HepG2 (cell line): ENCODE data around the gene PLOD3. TPM values are rescaled to one million over a fixed set of nuclear protein-coding genes. Genes with fewer than 3 reads are reported as not detected.

Experiments
- FOXP4 ChIP-seq: sonication (generic); formaldehyde crosslinking; IDR thresholded peaks from 2 replicates; pipeline ENCODE4 v1.4.0; 2020; ENCODE audit warnings: missing genetic modification reagents
- HNF4A ChIP-seq: sonication (generic); formaldehyde crosslinking; IDR thresholded peaks from 2 replicates; pipeline ENCODE4 v1.4.0; 2020; ENCODE audit warnings: missing genetic modification reagents
- NONO ChIP-seq, 2 experiments: fragments of 450-650 bp in 1 of 2; sonication (generic) in 1 of 2; formaldehyde crosslinking in 1 of 2; IDR thresholded peaks in 1 of 2; conservative IDR thresholded peaks in 1 of 2; 2 replicates each; pipeline versions ENCODE4 v1.6.1 to v1.8.0; 2017 to 2022; ENCODE audit warnings: mild to moderate bottlenecking in 1 of 2, missing genetic modification reagents in 1 of 2, moderate library complexity in 1 of 2
- POLR2A ChIP-seq, 2 experiments: IDR thresholded peaks; 2 replicates each; pipeline ENCODE4 v1.6.1; 2011; ENCODE audit warnings: low read depth in 2 of 2, low read length in 2 of 2, mild to moderate bottlenecking in 1 of 2, moderate library complexity in 1 of 2; ENCODE audit not compliant: insufficient read depth in 1 of 2
- POLR2G ChIP-seq: fragments of 200-400 bp; formaldehyde crosslinking; IDR thresholded peaks from 2 replicates; pipeline ENCODE4 v1.6.1; 2018; ENCODE audit warnings: mild to moderate bottlenecking, low read depth, low read length, moderate library complexity
- REL ChIP-seq: sonication (generic); formaldehyde crosslinking; conservative IDR thresholded peaks from 2 replicates; pipeline ENCODE4 v1.8.0; 2022; ENCODE audit warnings: mild to moderate bottlenecking, missing genetic modification reagents, moderate library complexity
- RFX1 ChIP-seq: fragments of 450-650 bp; IDR thresholded peaks from 2 replicates; pipeline ENCODE4 v1.6.1; 2017
- SIX4 ChIP-seq: sonication (generic); formaldehyde crosslinking; IDR thresholded peaks from 2 replicates; pipeline ENCODE4 v1.4.0; 2020; ENCODE audit warnings: missing genetic modification reagents
- SMARCC2 ChIP-seq: fragments of 450-650 bp; IDR thresholded peaks from 2 replicates; pipeline ENCODE4 v1.6.1; 2017; ENCODE audit warnings: antibody characterized with exemption, mild to moderate bottlenecking
- SMC3 ChIP-seq: IDR thresholded peaks from 2 replicates; pipeline ENCODE4 v1.6.1; 2011; ENCODE audit warnings: low read length, improper control_type of control experiment
- SRSF1 ChIP-seq: fragments of 200-400 bp; formaldehyde crosslinking; optimal IDR thresholded peaks from 2 replicates; pipeline ENCODE3; 2017; ENCODE audit warnings: mild to moderate bottlenecking, low read depth, low read length, moderate library complexity
- TBX3 ChIP-seq: fragments of 450-650 bp; IDR thresholded peaks from 2 replicates; pipeline ENCODE4 v1.6.1; 2017; ENCODE audit warnings: antibody characterized with exemption, mild to moderate bottlenecking, inconsistent platforms, borderline replicate concordance
- ZC3H13 ChIP-seq: sonication (generic); formaldehyde crosslinking; IDR thresholded peaks from 2 replicates; pipeline ENCODE4 v1.8.1; 2023; ENCODE audit warnings: mild to moderate bottlenecking, missing genetic modification reagents, moderate library complexity
- ZFP90 ChIP-seq: sonication (generic); formaldehyde crosslinking; IDR thresholded peaks from 2 replicates; pipeline ENCODE4 v1.8.0; 2022; ENCODE audit warnings: missing genetic modification reagents, mild to moderate bottlenecking, inconsistent platforms, borderline replicate concordance
- ZFYVE20 ChIP-seq: sonication (generic); formaldehyde crosslinking; IDR thresholded peaks from 2 replicates; pipeline ENCODE4 v1.8.0; 2023; ENCODE audit warnings: low read depth, mild to moderate bottlenecking, moderate library complexity, missing genetic modification reagents, borderline replicate concordance
- ZNF232 ChIP-seq: sonication (generic); formaldehyde crosslinking; IDR thresholded peaks from 2 replicates; pipeline ENCODE4 v1.4.0; 2020; ENCODE audit warnings: missing genetic modification reagents, borderline replicate concordance
- ZNF513 ChIP-seq: sonication (generic); formaldehyde crosslinking; conservative IDR thresholded peaks from 2 replicates; pipeline ENCODE4 v1.5.0; 2020; ENCODE audit warnings: missing genetic modification reagents
- ZNF775 ChIP-seq: sonication (generic); formaldehyde crosslinking; IDR thresholded peaks from 2 replicates; pipeline ENCODE4 v1.4.0; 2020; ENCODE audit warnings: missing genetic modification reagents, mild to moderate bottlenecking, moderate library complexity, borderline replicate concordance
- ZSCAN29 ChIP-seq: sonication (generic); formaldehyde crosslinking; conservative IDR thresholded peaks from 2 replicates; pipeline ENCODE4 v1.4.0; 2020; ENCODE audit warnings: mild to moderate bottlenecking, missing genetic modification reagents
- polyA plus RNA-seq, 8 experiments: library from polyadenylated mRNA; depleted of rRNA in 3 of 8; stranded (reverse) in 7 of 8; unstranded in 1 of 8; fragments of >200 nt; fragmentation: Illumina TruSeq in 4 of 8; extraction: Trizol in 4 of 8; gene quantifications; 2 replicates each; pipeline versions ENCODE4 v1.2.1 to v1.2.3, GENCODE V29; 2011 to 2016; ENCODE audit warnings: low read depth in 4 of 8, missing spikeins in 1 of 8, mixed read lengths in 1 of 8; ENCODE audit not compliant: insufficient read depth in 1 of 8
- total RNA-seq, 5 experiments: library from RNA; depleted of rRNA; stranded (reverse); fragments of >200 nt; fragmentation: Illumina TruSeq; extraction: Trizol; gene quantifications; 2 replicates each; pipeline ENCODE4 v1.2.3, GENCODE V29; 2016; ENCODE audit warnings: low read depth in 1 of 5
- TF ChIP-seq, protein P1 (sequence below): sonication (generic); formaldehyde crosslinking; IDR thresholded peaks from 2 replicates; pipeline ENCODE4 v1.9.0; 2021; ENCODE audit warnings: missing genetic modification reagents, borderline replicate concordance
- TF ChIP-seq, protein P2 (sequence below): sonication (generic); formaldehyde crosslinking; IDR thresholded peaks from 2 replicates; pipeline ENCODE4 v1.5.1; 2020; ENCODE audit warnings: mild to moderate bottlenecking, missing genetic modification reagents, borderline replicate concordance
- TF ChIP-seq, protein P3 (sequence below): IDR thresholded peaks from 2 replicates; pipeline ENCODE4 v1.6.1; 2012; ENCODE audit warnings: inconsistent platforms
- TF ChIP-seq, protein P4 (sequence below): sonication (generic); formaldehyde crosslinking; IDR thresholded peaks from 2 replicates; pipeline ENCODE4 v1.8.1; 2023; ENCODE audit warnings: mild to moderate bottlenecking, missing genetic modification reagents, borderline replicate concordance

Gene PLOD3
- total and polyA plus RNA-seq, 2 of the 13 experiments (the other 11 are each of a cell fraction or from before 2014, with no cell fraction given): 65.8 to 67.4 TPM

GRCh38 chr7:101220295-101220694 is 2.9 kb upstream of the PLOD3 start (continued):
- TF ChIP-seq, protein P1, sequence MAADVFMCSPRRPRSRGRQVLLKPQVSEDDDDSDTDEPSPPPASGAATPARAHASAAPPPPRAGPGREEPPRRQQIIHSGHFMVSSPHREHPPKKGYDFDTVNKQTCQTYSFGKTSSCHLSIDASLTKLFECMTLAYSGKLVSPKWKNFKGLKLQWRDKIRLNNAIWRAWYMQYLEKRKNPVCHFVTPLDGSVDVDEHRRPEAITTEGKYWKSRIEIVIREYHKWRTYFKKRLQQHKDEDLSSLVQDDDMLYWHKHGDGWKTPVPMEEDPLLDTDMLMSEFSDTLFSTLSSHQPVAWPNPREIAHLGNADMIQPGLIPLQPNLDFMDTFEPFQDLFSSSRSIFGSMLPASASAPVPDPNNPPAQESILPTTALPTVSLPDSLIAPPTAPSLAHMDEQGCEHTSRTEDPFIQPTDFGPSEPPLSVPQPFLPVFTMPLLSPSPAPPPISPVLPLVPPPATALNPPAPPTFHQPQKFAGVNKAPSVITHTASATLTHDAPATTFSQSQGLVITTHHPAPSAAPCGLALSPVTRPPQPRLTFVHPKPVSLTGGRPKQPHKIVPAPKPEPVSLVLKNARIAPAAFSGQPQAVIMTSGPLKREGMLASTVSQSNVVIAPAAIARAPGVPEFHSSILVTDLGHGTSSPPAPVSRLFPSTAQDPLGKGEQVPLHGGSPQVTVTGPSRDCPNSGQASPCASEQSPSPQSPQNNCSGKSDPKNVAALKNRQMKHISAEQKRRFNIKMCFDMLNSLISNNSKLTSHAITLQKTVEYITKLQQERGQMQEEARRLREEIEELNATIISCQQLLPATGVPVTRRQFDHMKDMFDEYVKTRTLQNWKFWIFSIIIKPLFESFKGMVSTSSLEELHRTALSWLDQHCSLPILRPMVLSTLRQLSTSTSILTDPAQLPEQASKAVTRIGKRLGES (CRISPR knock-in tag): no peak
- TF ChIP-seq POLR2A (IDR thresholded peaks at IDR 0.05; ENCODE audit: insufficient read depth in 1 of 2, low read depth in 2 of 2, low read length in 2 of 2): no peak
- TF ChIP-seq ZNF232 (CRISPR knock-in tag): no peak
- no peak for TF ChIP-seq ZNF775 (CRISPR knock-in tag)
- TF ChIP-seq POLR2G: no peak
- no peak for TF ChIP-seq SIX4 (CRISPR knock-in tag)
- no peak for TF ChIP-seq NONO (IDR thresholded peaks at IDR 0.05)
- TF ChIP-seq NONO (CRISPR knock-in tag; conservative IDR thresholded peaks at IDR 0.05): peak; percentile 26; the same call in 1 of the 2 replicates
- TF ChIP-seq, protein P2, sequence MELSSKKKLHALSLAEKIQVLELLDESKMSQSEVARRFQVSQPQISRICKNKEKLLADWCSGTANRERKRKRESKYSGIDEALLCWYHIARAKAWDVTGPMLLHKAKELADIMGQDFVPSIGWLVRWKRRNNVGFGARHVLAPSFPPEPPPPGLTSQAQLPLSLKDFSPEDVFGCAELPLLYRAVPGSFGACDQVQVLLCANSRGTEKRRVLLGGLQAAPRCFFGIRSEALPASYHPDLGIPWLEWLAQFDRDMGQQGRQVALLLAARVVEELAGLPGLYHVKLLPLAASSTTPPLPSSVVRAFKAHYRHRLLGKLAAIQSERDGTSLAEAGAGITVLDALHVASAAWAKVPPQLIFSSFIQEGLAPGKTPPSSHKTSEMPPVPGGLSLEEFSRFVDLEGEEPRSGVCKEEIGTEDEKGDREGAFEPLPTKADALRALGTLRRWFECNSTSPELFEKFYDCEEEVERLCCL: no peak
- TF ChIP-seq ZFYVE20 (CRISPR knock-in tag): no peak
- TF ChIP-seq RFX1: no peak
- TF ChIP-seq ZFP90 (CRISPR knock-in tag): no peak
- TF ChIP-seq ZC3H13 (CRISPR knock-in tag): 0 out of 2 replicates have a peak, but pooled peaks have one; percentile 22
- no peak for TF ChIP-seq ZNF513 (CRISPR knock-in tag)
- TF ChIP-seq, protein P3, sequence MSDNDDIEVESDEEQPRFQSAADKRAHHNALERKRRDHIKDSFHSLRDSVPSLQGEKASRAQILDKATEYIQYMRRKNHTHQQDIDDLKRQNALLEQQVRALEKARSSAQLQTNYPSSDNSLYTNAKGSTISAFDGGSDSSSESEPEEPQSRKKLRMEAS: 0 out of 2 replicates have a peak, but pooled peaks have one; percentile 49
- no peak for TF ChIP-seq SMARCC2
- TF ChIP-seq SRSF1: no peak
- peak; percentile 96 for TF ChIP-seq HNF4A (CRISPR knock-in tag)
- peak; percentile 37; the same call in 1 of the 2 replicates for TF ChIP-seq FOXP4 (CRISPR knock-in tag)
- no peak for TF ChIP-seq SMC3
- TF ChIP-seq TBX3: no peak
- TF ChIP-seq, protein P4, sequence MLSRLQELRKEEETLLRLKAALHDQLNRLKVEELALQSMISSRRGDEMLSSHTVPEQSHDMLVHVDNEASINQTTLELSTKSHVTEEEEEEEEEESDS (CRISPR knock-in tag): no peak
- TF ChIP-seq ZSCAN29 (CRISPR knock-in tag): no peak
- no peak for TF ChIP-seq REL
